Trophoblast cell (in vitro differentiated cells and primary cell): ENCODE data around the gene GP9.
A peak's percentile ranks its signal among the peaks of the same experiment; 100 is the strongest.

Experiments
- DNase-seq, 2 donors: peaks; one replicate each; pipeline ENCODE4 v3.0.0-alpha.2; 2016
- H2AFZ ChIP-seq: 2 replicates; pipeline ENCODE4 v1.6.1; 2013; ENCODE audit warnings: low read length, moderate library complexity, mild to moderate bottlenecking; ENCODE audit not compliant: insufficient read depth, poor library complexity
- H2AK5ac ChIP-seq: 2 replicates; pipeline ENCODE4 v1.6.1; 2013; ENCODE audit warnings: mild to moderate bottlenecking, low read length
- H2BK120ac ChIP-seq: 2 replicates; pipeline ENCODE4 v1.6.1; 2013; ENCODE audit warnings: low read length, mild to moderate bottlenecking, moderate library complexity; ENCODE audit not compliant: insufficient read depth, poor library complexity
- H2BK12ac ChIP-seq: 2 replicates; pipeline ENCODE4 v1.6.1; 2013; ENCODE audit warnings: mild to moderate bottlenecking, low read length, moderate library complexity
- H2BK5ac ChIP-seq: 2 replicates; pipeline ENCODE4 v1.6.1; 2013; ENCODE audit warnings: low read length, low read depth, moderate library complexity, mild to moderate bottlenecking; ENCODE audit not compliant: poor library complexity
- H3K14ac ChIP-seq: 2 replicates; pipeline ENCODE4 v1.6.1; 2013; ENCODE audit warnings: mild to moderate bottlenecking, low read length
- H3K18ac ChIP-seq: 2 replicates; pipeline ENCODE4 v1.6.1; 2013; ENCODE audit warnings: mild to moderate bottlenecking, low read length
- H3K23ac ChIP-seq: 2 replicates; pipeline ENCODE4 v1.6.1; 2013; ENCODE audit warnings: low read length
- H3K27ac ChIP-seq: 2 replicates; pipeline ENCODE4 v1.5.1; 2013; ENCODE audit warnings: low read depth, mild to moderate bottlenecking, inconsistent platforms, low read length, moderate library complexity
- H3K27me3 ChIP-seq: 2 replicates; pipeline ENCODE4 v1.6.1; 2013; ENCODE audit warnings: inconsistent platforms, mild to moderate bottlenecking, low read length, moderate library complexity; ENCODE audit not compliant: insufficient read depth
- H3K36me3 ChIP-seq, 2 experiments: 1 replicate in 1 of 2; 2 replicates in 1 of 2; pipeline ENCODE4 v1.6.1; 2013; ENCODE audit warnings: low read length in 2 of 2, mild to moderate bottlenecking in 2 of 2, moderate library complexity in 1 of 2; ENCODE audit not compliant: insufficient read depth in 2 of 2, control insufficient read depth in 1 of 2
- H3K4ac ChIP-seq: 2 replicates; pipeline ENCODE4 v1.6.1; 2013; ENCODE audit warnings: low read depth, mild to moderate bottlenecking, low read length, moderate library complexity
- H3K4me1 ChIP-seq, 2 experiments: 1 replicate in 1 of 2; 2 replicates in 1 of 2; pipeline ENCODE4 v1.6.1; 2013; ENCODE audit warnings: low read length in 2 of 2, mild to moderate bottlenecking in 2 of 2, moderate library complexity in 1 of 2; ENCODE audit not compliant: insufficient read depth in 2 of 2, control insufficient read depth in 1 of 2
- H3K4me2 ChIP-seq: 2 replicates; pipeline ENCODE4 v1.6.1; 2013; ENCODE audit warnings: inconsistent platforms, mild to moderate bottlenecking, low read length, moderate library complexity
- H3K4me3 ChIP-seq: 2 replicates; pipeline ENCODE4 v1.5.1; 2013; ENCODE audit warnings: mild to moderate bottlenecking, low read depth, low read length, inconsistent platforms
- H3K79me1 ChIP-seq: one replicate; pipeline ENCODE4 v1.6.1; 2013; ENCODE audit warnings: low read length
- H3K79me2 ChIP-seq: 2 replicates; pipeline ENCODE4 v1.6.1; 2013; ENCODE audit warnings: low read length, mild to moderate bottlenecking; ENCODE audit not compliant: control insufficient read depth, insufficient read depth, poor library complexity
- H3K9ac ChIP-seq: 2 replicates; pipeline ENCODE4 v1.6.1; 2013; ENCODE audit warnings: mild to moderate bottlenecking, low read length
- H3K9me3 ChIP-seq: 2 replicates; pipeline ENCODE4 v1.6.1; 2013; ENCODE audit warnings: low read depth, mild to moderate bottlenecking, control low read depth, inconsistent platforms, low read length; ENCODE audit not compliant: insufficient read depth
- H4K12ac ChIP-seq: 2 replicates; pipeline ENCODE4 v1.6.1; 2013; ENCODE audit warnings: low read depth, mild to moderate bottlenecking, low read length, moderate library complexity
- H4K8ac ChIP-seq: 2 replicates; pipeline ENCODE4 v1.6.1; 2013; ENCODE audit warnings: low read depth, mild to moderate bottlenecking, low read length, moderate library complexity
- H4K91ac ChIP-seq: one replicate; pipeline ENCODE4 v1.6.1; 2013; ENCODE audit warnings: low read depth, mild to moderate bottlenecking, low read length, moderate library complexity
- WGBS: extraction: QIAGEN DNeasy Blood & Tissue Kit; methylation state at CpG from one replicate; pipeline ENCODE4 v1.1.7; 2013; ENCODE audit warnings: missing lambda C conversion rate; ENCODE audit not compliant: insufficient read length, insufficient coverage; ENCODE audit errors: extremely low coverage; 5-methylcytosine and 5-hydroxymethylcytosine counted together

The GP9 gene

DNA sequence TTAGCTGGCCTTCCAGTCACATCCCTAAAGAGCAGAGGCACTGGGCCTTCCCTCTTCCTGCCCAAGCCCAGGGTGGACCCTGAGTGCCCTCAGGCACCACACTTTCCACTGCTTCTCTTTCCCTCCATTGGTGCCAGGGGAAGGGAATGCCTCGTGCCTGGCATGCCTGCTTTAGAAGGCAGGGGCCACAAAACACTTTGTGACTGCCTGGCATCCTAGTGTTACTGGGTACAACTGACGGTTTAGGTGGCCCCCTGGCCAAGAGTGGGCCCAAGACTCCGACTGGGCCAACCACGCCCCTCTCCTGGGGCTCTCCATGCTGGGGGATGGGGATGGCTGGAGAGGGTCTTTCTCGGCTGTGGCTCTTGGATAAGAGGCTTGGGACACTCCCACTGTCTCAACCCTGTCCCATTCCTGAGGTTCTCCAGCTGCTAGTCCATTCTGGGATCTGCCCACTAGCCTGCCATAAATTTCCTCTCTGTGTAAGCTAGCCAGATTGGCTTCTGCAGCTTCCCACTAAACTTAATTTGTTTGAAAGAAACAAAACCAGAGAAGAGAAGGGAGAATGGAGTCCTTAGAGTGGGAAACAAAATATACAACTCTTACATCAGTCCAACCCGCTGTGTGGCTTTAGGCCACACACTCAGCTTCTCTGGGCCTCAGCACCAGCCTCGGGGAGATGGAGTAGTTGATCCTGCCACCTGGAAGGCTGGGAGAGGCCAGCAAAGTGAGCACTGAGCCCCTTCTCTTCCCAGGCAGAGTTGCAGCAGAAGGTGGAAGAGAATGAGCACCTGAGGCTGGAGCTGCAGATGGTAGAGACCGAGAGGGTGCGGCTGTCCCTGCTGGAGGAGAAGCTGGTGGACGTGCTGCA is 24.1 kb upstream of the GP9 start:
- DNase-seq, result no peak
- Histone ChIP-seq H4K91ac (no peak overlapping the region), H3K27me3 (no peaks in the 10 kb centered on the region), H3K23ac (no peak overlapping the region), H3K9me3 (peaks cover 3% of the 10 kb centered on the region), H3K79me1 (no peaks in the 10 kb centered on the region), H3K4me3 (no peak overlapping the region), H2AFZ (no peak overlapping the region), H3K14ac (no peak overlapping the region), H3K4ac (no peak overlapping the region), H3K36me3 (no peaks in the 10 kb centered on the region), H2BK120ac (no peak overlapping the region), H3K9ac (no peak overlapping the region), H3K27ac (no peak overlapping the region), H4K12ac (no peak overlapping the region), H3K4me1 (no peaks in the 10 kb centered on the region), H4K8ac (no peak overlapping the region), H2AK5ac (no peak overlapping the region), H3K4me2 (no peak overlapping the region), H2BK12ac (no peak overlapping the region), H3K18ac (no peak overlapping the region), H3K79me2 (no peaks in the 10 kb centered on the region), H2BK5ac (no peak overlapping the region)
- WGBS, result no CpG with 5 or more reads among the region's 10 CpGs

DNA sequence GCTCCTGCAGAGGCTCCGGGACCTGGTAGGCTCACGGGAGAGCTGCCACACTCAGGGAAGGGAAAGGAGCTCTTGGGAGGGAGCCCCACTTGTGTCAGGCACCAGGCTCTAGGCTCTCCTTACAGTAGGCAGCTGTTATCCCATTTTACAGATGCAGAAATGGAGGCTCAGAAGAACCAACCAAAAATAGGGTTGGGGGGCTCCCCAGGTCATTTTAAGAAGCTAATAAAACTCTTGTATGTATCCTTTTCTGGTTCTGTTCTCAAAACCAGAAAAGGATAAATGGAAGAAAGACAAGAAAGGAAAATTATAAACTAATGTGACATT is 23.5 kb upstream of the GP9 start:
- H3K4me2 ChIP-seq, result no peak overlapping the region
- H3K18ac ChIP-seq, result no peak overlapping the region
- no peak overlapping the region for H3K23ac ChIP-seq
- no peak overlapping the region for H2AK5ac ChIP-seq
- H4K12ac ChIP-seq, result no peak overlapping the region
- no peak overlapping the region for H4K91ac ChIP-seq
- H3K9ac ChIP-seq, result no peak overlapping the region
- H3K9me3 ChIP-seq, result peaks cover 3% of the 10 kb centered on the region
- H3K27ac ChIP-seq, result no peak overlapping the region
- no peak overlapping the region for H2BK12ac ChIP-seq
- H2BK120ac ChIP-seq, result no peak overlapping the region
- H3K4me1 ChIP-seq, result no peaks in the 10 kb centered on the region
- H3K4me3 ChIP-seq, result no peak overlapping the region
- H3K4ac ChIP-seq, result no peak overlapping the region
- H4K8ac ChIP-seq, result no peak overlapping the region
- no peak overlapping the region for H2BK5ac ChIP-seq
- no peaks in the 10 kb centered on the region for H3K36me3 ChIP-seq
- H3K27me3 ChIP-seq, result no peaks in the 10 kb centered on the region
- no peak overlapping the region for H3K14ac ChIP-seq
- DNase-seq, result no peak
- no CpG with 5 or more reads among the region's 2 CpGs for WGBS
- no peak overlapping the region for H2AFZ ChIP-seq
- no peaks in the 10 kb centered on the region for H3K79me2 ChIP-seq
- no peaks in the 10 kb centered on the region for H3K79me1 ChIP-seq

DNA sequence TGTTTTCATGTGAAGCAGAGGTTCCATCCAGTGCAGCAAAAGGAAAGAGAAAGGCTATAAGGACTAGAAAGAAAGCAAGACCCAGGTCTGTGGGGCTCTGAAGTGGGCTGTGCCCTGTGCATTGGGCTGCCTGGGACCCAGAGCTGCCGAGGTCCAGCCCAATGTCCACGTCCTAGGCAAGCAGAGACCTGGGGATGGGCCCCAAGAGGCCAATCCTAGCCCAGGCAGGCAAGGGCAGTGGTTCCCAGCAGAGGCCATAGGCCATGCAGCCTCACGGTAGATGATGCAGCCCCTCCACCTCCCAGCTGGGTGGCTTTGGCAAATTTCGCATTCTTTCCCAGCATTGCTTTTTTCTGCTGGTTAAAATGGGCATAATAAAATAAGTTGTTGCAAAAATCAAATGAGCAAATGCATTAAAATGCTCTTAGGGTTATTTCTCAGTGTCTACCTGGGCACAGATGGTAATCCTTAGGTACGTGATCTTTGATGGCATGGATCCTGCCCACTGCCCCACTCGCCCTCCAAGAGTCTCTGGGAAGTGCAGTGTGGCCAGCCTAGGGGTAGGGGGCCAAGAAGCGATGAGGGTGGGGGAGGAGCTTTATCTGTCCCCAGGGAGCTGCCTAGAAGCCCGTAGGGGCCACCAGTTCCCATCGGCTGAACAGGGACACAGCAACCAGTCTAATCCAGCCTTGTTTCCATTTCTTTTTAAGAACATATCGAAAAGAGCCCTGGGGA is 22.3 kb upstream of the GP9 start:
- Histone ChIP-seq H3K79me2 (no peaks in the 10 kb centered on the region), H3K4ac (no peak overlapping the region), H2BK12ac (no peak overlapping the region), H3K9ac (peak overlapping the region; percentile 21), H4K91ac (no peak overlapping the region), H2AFZ (no peak overlapping the region), H3K14ac (no peak overlapping the region), H3K4me2 (no peak overlapping the region), H3K27ac (no peak overlapping the region), H2BK120ac (no peak overlapping the region), H3K18ac (no peak overlapping the region), H3K36me3 (no peaks in the 10 kb centered on the region), H2AK5ac (no peak overlapping the region), H3K9me3 (peaks cover 3% of the 10 kb centered on the region), H2BK5ac (no peak overlapping the region), H3K23ac (no peak overlapping the region), H4K8ac (no peak overlapping the region), H4K12ac (no peak overlapping the region), H3K79me1 (no peaks in the 10 kb centered on the region), H3K4me3 (peak overlapping the region; percentile 39), H3K27me3 (no peaks in the 10 kb centered on the region), H3K4me1 (no peaks in the 10 kb centered on the region)
- no CpG with 5 or more reads among the region's 10 CpGs for WGBS
- no peak for DNase-seq

DNA sequence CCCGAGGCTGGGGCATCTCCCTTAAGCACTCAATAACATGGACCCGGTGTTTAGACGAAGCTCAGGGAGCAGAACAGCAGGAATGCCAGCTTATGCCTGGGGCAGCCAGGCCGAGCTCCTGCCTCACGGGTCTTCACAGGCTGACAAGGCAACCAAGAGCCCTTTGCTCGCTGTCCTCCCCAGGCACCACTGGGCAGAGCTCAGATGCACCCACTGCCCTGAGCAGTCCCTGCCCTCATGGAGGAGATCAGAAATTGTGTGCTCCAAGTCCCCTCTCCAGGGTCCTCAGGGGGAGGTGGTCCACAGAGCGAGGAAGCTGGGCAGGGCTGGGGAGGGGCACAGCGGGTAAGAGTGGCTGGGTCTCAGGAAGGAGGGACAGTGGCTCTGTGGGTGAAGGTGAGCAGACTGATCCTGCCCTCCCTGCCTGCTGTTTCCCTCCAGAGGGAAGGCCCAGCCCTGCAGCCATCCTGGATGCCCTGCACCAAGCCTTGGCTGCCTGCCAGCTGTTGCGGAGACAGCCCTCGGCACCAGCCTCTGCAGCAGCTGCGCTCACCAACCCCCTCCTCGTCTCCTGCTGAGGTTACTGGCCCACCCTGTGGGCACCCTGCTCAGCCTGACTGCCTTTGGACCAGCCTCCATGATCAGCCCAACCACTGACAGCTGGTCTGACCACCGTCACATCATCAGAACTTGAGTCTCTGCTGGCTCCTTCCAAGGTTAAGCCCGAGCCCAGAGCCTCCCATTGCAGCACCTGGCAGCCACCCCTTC is 21.1 kb upstream of the GP9 start:
- H2BK120ac ChIP-seq, result no peak overlapping the region
- no peak overlapping the region for H2BK5ac ChIP-seq
- no peak overlapping the region for H3K18ac ChIP-seq
- H3K27ac ChIP-seq, result no peak overlapping the region
- H2BK12ac ChIP-seq, result no peak overlapping the region
- DNase-seq, result no peak
- H2AK5ac ChIP-seq, result no peak overlapping the region
- no peaks in the 10 kb centered on the region for H3K4me1 ChIP-seq
- no peak overlapping the region for H2AFZ ChIP-seq
- no peak overlapping the region for H3K14ac ChIP-seq
- H3K4ac ChIP-seq, result no peak overlapping the region
- H3K23ac ChIP-seq, result no peak overlapping the region
- H4K12ac ChIP-seq, result no peak overlapping the region
- H3K9me3 ChIP-seq, result peaks cover 3% of the 10 kb centered on the region
- no peaks in the 10 kb centered on the region for H3K79me1 ChIP-seq
- no peak overlapping the region for H3K9ac ChIP-seq
- H4K8ac ChIP-seq, result no peak overlapping the region
- no peaks in the 10 kb centered on the region for H3K79me2 ChIP-seq
- no CpG with 5 or more reads among the region's 14 CpGs for WGBS
- H3K4me3 ChIP-seq, result no peak overlapping the region
- H4K91ac ChIP-seq, result no peak overlapping the region
- no peak overlapping the region for H3K4me2 ChIP-seq
- no peaks in the 10 kb centered on the region for H3K36me3 ChIP-seq
- no peaks in the 10 kb centered on the region for H3K27me3 ChIP-seq
